Bronchial epithelial cell (primary cell): ENCODE measurements around the gene MBLAC1. TPM values are rescaled to one million over a fixed set of nuclear protein-coding genes. Genes with fewer than 3 reads are reported as not detected.

Experiments
- DNase-seq: peaks from one replicate; pipeline ENCODE4 v3.0.0-alpha.2; 2010; ENCODE audit warnings: low read depth
- FAIRE-seq: peaks from 2 replicates; lab custom pipeline; 2011; peaks lifted over from hg19 to GRCh38; lab: Jason Lieb, UNC
- H3K27me3 ChIP-seq: 2 replicates; pipeline ENCODE4 v1.5.1; 2011; ENCODE audit warnings: low read length; ENCODE audit not compliant: control insufficient read depth, insufficient read depth
- H3K36me3 ChIP-seq: 2 replicates; pipeline ENCODE4 v1.5.1; 2011; ENCODE audit warnings: low read length; ENCODE audit not compliant: control insufficient read depth, insufficient read depth
- H3K4me3 ChIP-seq: 2 replicates; pipeline ENCODE4 v1.5.1; 2011; ENCODE audit warnings: mild to moderate bottlenecking, low read depth, low read length, control low read depth
- total RNA-seq: library from RNA; depleted of rRNA; stranded (reverse); fragments of >200 nt; gene quantifications from 2 replicates; pipeline ENCODE4 v1.2.1, GENCODE V29; 2014
- TF ChIP-seq, protein P1 (sequence below): IDR thresholded peaks from 2 replicates; pipeline ENCODE4 v1.5.1; 2011; ENCODE audit warnings: mild to moderate bottlenecking, moderate library complexity, low read length, control low read depth, inconsistent platforms; ENCODE audit not compliant: insufficient read depth, severe bottlenecking

MBLAC1 gene
- total RNA-seq, 1 donor from 2014 or later, result 1.6 TPM

DNA sequence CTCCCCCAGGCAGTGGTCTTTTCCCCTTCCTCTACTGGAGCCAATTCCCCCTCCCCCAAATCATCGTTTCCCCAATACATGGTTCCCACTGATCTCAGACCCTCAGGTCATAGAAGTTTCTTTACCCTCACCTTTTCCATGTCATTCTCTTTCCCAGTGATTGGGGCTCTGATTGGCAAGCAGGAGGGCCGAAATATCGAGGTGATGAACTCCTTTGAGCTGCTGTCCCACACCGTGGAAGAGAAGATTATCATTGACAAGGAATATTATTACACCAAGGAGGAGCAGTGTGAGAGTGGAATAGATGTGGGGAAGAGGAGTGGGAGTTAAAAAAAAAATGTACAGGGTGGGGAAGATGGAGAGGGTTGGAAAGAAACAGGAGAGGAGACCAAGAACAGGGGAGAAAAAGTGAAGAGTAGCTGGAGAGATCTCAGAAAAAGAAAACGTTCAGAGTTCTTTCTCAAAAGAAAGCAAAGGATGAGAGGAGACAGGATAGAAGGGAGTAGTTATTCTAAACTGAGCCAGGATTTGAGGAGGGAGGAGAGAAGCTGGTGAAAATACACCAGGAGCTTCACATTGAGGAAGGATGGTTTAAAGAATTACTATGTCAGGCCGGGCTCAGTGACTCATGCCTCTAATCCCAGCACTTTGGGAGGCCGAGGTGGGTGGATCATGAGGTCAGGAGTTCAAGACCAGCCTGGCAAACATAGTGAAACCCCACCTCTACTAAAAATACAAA lies 37.1 kb upstream of the MBLAC1 start:
- no peaks in the 10 kb centered on the region for H3K27me3 ChIP-seq
- no peak for FAIRE-seq

DNA sequence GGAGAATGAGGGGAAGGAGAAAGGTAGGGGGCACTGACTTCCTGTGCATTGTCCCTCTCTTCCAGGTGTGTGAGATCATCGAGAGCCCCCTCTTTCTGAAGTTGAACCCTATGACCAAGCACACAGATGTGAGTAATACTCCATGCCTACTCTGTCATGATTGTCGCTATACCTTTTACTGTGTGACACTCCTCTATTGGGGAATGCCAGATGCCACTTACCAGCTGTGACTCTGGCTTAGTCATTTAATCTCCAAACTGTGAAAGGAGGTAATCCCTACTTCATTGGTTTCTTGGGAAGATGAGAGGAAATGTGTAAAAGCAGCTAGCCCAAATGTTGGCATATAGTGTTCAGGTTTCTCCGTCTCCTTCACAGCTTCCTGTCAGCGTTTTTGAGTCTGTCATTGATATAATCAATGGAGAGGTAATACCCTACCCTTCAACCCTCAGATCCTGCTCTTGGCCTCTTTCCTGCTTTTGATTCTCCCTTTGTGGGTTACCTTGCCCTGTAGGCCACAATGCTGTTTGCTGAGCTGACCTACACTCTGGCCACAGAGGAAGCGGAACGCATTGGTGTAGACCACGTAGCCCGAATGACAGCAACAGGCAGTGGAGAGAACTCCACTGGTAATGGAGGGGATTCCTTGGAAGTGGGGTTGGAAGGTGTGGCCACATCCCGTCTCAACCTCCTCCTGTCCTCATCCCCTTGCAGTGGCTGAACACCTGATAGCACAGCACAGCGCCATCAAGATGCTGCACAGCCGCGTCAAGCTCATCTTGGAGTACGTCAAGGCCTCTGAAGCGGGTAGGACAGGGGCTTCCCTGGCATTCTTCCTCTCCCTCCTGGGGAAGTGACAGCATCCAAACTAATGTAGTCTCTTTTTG lies 36.0 kb upstream of the MBLAC1 start:
- TF ChIP-seq, protein P1, sequence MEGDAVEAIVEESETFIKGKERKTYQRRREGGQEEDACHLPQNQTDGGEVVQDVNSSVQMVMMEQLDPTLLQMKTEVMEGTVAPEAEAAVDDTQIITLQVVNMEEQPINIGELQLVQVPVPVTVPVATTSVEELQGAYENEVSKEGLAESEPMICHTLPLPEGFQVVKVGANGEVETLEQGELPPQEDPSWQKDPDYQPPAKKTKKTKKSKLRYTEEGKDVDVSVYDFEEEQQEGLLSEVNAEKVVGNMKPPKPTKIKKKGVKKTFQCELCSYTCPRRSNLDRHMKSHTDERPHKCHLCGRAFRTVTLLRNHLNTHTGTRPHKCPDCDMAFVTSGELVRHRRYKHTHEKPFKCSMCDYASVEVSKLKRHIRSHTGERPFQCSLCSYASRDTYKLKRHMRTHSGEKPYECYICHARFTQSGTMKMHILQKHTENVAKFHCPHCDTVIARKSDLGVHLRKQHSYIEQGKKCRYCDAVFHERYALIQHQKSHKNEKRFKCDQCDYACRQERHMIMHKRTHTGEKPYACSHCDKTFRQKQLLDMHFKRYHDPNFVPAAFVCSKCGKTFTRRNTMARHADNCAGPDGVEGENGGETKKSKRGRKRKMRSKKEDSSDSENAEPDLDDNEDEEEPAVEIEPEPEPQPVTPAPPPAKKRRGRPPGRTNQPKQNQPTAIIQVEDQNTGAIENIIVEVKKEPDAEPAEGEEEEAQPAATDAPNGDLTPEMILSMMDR, result no peak
- no peak for FAIRE-seq

More for the DNA sequence above, 37.1 kb upstream of the MBLAC1 start:
- TF ChIP-seq, protein P1, result no peak
- H3K36me3 ChIP-seq, result peaks cover 29% of the 10 kb centered on the region
- no peak for DNase-seq
- peak overlapping the region; percentile 86 for H3K4me3 ChIP-seq

DNA sequence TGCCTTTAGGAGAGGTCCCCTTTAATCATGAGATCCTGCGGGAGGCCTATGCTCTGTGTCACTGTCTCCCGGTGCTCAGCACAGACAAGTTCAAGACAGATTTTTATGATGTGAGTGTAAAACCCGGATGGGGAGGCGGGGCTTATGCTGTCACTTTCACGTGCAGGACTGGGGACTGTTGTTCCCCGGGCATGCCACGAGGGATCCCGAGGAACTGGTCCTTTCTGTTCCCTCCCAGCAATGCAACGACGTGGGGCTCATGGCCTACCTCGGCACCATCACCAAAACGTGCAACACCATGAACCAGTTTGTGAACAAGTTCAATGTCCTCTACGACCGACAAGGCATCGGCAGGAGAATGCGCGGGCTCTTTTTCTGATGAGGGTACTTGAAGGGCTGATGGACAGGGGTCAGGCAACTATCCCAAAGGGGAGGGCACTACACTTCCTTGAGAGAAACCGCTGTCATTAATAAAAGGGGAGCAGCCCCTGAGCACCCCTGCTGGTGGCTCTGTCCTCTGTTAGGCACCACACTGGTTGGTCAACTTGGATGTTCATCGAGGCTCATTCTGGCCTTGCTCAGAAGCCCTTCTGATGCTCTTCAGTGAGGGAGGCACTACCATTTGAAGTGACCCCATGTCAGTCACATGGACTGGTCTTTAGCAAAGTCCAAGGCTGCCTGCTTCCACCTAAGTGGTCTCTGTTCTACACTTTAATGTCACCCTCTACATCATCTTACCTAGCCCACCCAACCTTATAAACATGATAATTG lies 35.2 kb upstream of the MBLAC1 start:
- peak; percentile 22 for DNase-seq
- Histone ChIP-seq H3K4me3 (no peak overlapping the region), H3K27me3 (no peaks in the 10 kb centered on the region), H3K36me3 (peaks cover 41% of the 10 kb centered on the region)
- no peak for FAIRE-seq
- TF ChIP-seq, protein P1, result no peak

More for the DNA sequence above, 36.0 kb upstream of the MBLAC1 start:
- Histone ChIP-seq H3K4me3 (no peak overlapping the region), H3K36me3 (peaks cover 37% of the 10 kb centered on the region), H3K27me3 (no peaks in the 10 kb centered on the region)
- no peak for DNase-seq

DNA sequence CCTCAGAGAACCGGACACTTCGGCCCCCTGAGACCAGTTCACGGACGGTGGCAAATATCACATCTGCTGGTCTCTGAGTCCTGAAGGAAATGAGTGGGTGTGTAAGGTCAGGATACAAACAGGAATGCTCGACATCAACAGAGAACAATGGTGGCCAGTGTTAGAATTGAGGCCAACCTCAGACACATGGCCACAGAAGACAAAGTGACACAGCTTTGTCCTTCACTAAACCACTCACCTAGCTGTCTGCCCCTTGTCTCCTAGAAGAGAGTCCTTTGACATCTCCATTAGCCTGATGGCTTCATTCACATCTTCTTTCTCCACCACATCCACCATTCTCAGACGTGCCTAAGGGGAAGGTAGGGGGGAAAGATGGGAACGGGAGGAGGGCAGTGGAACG lies 33.7 kb upstream of the MBLAC1 start:
- Histone ChIP-seq H3K36me3 (peaks cover 51% of the 10 kb centered on the region), H3K4me3 (no peak overlapping the region), H3K27me3 (no peaks in the 10 kb centered on the region)
- TF ChIP-seq, protein P1, result no peak
- DNase-seq, result no peak
- no peak for FAIRE-seq

DNA sequence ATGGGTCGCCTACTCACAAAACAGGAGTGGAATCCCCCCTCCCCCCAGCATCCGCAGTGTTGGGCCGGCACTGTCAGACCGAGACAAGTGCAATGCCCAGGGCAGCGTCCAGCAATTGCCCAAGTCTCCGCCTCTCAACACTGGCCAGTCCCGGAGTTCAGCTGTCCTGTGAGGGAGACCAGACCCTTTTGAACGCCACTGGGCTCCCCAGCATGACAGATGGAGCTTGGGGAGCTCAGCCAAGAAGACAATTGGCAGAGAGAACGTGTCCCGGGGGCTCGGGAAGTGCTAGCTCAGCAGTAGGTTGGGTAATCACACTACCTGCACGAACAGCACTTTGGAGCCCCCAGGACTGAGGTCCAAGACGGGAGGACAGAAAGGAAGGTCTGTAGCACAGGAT lies 33.3 kb upstream of the MBLAC1 start:
- H3K4me3 ChIP-seq, result no peak overlapping the region
- TF ChIP-seq, protein P1, result no peak
- H3K36me3 ChIP-seq, result peaks cover 56% of the 10 kb centered on the region
- DNase-seq (no peak), FAIRE-seq (no peak)
- H3K27me3 ChIP-seq, result no peaks in the 10 kb centered on the region
